ENCODE results near the gene TMEM82.
A peak's percentile ranks its signal among the peaks of the same experiment; 100 is the strongest.

TMEM82 gene

GRCh38 chr1:15756143-15757015 is 14.1 kb downstream of the TMEM82 start:
- no peak for DNase-seq (ENCODE audit: low read depth, low spot score)

DNA sequence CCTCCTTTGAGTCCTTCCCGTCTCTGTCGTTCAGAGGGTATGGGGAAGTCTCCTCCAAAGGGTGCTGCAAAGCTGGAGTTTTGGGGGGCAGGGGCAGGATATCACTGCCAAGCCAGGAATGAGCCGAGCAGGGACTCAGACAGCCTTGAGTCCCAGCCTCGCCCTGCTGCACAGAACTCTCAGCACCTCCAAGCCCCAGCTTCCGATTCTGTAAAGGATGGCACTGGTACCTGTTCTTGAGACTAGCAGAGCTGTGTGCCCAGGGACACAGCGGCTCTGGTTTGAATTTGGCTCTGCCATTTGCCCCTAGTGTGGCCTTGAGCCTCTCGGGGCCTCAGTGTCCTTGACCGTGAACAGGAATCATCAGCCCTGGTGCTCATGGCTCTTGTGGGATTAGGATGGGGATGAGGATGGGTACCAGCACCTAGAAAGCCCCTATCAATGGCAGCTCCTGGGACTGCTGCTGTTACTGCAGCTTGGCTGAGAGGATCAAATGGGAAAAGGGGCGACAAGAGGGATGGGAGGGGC is 14.8 kb downstream of the TMEM82 start:
- DNase-seq (ENCODE audit: low read depth, low spot score), result no peak

GRCh38 chr1:15757575-15758342 is 15.5 kb downstream of the TMEM82 start:
- DNase-seq (ENCODE audit: low read depth, low spot score), result no peak

DNA sequence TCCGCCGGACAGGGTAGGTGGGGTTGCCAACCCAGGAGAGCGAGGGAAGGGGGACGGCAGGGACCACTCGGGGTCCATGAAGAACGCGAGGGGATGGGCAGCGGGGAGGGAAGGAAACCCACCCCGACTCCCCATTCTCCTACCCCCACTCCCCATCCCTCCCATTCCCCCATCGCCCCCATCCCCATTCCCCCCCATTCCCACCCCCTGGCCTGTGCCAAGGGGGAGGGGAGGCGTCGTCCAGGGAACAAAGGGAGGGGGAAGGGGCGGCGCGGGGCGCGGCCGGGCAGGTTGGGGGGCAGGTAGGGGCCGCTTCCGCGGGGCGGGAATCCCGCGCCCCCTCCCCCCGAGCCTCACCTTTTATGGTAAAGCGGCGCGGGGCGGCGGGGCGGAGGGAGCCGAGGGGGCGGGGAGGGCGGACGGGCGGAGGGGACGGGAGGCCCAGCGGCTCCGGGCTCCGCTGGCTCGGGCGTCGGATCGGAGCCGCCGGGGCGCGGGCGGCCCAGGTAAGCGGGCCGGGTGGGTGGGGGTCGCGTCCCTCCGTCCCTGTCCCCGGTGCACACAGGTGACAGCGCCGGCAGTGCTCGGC is 16.1 kb downstream of the TMEM82 start, which contains the start of gene FBLIM1:
FBLIM1 (plus strand) TSS at position 453 of the 589 bp plus-strand sequence. CDS start 6,189 bp downstream, outside the sequence.
- DNase-seq (ENCODE audit: low read depth, low spot score), result no peak

DNA sequence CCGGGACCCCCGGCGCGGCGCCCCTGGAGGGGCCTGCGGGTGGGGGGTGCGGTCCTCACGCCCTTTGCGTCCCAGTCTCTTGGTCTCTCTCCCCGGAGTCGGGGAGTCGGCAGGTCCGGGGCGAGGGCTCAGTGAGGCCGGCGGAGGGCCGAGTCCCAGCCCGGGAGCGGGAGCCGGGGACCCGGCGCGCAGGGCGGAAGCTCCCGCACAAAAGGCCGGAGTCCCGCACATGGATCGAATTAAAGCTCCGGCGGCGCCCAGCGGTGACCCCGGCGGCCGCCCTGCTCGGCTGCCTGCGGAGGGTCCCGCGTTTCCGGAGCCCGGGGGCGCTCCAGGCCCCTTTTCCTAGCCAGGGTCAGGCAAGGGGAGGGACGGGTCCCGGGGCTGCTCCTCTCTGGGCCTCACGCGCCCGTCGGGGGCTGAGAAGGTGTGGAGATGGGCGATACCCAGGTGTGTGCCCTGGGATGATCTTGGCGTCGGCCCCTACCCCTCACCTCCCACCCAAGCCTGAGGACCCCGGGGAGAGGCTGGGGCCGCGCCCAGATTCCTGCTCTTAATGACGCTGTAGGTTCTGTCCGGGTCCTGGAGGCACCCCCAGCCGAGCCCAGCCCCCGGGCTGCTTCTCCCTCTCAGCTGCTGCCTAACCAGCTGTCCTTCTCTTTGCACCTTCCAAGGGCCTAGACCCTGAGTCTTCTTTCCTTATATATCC is 16.8 kb downstream of the TMEM82 start:
- DNase-seq (ENCODE audit: low read depth, low spot score), result no peak

DNA sequence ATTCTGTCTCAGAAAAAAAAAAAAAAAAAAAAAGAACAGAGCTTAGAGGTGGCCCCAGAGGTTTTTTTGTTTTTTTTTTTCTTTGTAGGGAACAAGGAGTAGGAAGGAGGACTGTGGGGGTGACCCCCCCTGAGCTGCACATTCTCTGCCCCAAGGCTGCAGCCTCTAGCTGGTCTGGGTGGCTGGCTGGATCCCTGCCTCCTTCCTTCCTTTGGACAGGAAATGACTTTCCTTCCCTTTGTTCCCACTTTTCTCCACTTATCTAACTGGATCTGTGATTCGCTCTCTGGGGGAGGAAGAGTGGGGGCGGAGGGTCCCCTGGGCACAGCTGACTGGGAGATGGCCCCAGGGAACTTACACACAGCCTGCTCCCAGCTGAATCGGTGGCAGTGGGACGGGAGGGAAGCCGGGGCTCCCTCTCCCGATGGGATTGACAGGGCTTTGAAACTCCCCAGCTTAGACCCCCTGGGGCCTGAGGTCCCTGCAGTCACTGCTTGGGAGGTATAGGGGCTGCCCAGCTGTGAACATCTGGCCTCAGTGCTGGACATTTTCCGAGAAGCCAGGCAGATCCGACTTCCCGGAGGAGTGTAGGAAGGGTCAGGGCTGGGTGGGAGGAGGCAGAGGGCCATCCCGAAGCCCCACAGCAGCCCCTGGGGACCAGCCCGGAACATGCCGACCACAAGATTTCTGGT is 18.4 kb downstream of the TMEM82 start:
- peak; percentile 75 for DNase-seq (ENCODE audit: low read depth, low spot score)

GRCh38 chr1:15761366-15762128 is 19.2 kb downstream of the TMEM82 start:
- DNase-seq (ENCODE audit: low read depth, low spot score), result no peak

- no peak for DNase-seq (ENCODE audit: low read depth, low spot score)
These were observed 20.2 kb downstream of the TMEM82 start for GRCh38 chr1:15762546-15762945.

DNA sequence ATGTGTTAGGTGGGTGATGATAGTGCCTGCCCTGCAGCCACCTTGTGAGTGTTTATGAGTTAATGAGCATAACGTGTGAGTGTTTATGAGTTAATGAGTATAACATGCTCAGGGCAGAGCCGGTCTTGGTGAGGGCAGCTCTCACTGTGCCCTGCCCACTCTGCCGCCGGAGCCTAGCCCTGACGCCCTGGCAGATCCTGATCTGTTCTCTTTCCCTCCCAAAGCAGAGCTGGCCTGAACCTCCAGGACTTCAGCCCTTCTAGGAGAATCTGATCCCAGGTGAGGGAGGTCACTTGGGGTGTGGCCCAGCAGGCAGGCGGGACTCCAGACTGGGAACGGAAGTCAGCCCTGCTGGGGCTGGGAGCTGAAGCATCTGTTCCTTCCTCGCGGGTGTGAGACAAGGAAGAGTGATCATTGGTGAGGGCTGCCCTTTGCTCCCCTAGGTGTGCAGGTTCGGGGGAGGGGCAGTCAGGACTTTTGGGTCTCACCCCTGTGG is 22.0 kb downstream of the TMEM82 start:
- no peak for DNase-seq (ENCODE audit: low read depth, low spot score)

- DNase-seq (ENCODE audit: low read depth, low spot score), result no peak
These were observed 22.6 kb downstream of the TMEM82 start for GRCh38 chr1:15764890-15765289.

DNA sequence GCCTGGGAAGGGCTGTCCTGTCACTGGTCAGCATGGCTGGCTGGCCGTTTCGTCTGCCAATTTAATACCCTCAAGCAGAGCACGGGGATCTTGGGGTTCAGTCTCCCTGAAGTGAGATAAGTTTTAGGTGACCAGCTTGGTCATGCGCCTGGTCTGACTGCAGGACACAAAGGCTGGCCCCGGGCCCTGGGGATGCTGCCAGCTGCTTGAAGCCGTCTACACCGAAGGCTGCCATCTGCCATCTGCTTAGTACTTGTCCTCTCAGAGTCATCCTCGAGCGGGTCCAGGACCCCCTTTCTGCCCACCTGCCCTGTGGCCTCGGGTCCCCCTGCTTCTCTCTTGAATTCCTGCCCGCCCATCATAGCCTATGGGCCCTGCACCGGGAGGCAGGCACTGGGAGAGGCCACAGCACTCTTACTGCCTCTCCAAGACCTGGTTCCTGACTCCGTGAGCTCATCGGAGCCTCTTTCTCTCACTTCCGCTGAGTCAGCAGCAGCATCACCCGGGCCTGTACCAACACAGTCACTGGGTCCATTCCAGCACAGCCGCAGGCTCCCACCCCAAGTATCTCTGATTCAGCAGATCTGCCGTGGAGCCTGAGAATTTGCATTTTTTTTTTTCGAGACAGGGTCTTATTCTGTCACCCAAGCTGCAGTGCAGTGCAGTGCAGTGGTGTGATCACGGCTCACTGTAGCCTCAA is 23.3 kb downstream of the TMEM82 start:
- DNase-seq (ENCODE audit: low read depth, low spot score), result no peak

DNA sequence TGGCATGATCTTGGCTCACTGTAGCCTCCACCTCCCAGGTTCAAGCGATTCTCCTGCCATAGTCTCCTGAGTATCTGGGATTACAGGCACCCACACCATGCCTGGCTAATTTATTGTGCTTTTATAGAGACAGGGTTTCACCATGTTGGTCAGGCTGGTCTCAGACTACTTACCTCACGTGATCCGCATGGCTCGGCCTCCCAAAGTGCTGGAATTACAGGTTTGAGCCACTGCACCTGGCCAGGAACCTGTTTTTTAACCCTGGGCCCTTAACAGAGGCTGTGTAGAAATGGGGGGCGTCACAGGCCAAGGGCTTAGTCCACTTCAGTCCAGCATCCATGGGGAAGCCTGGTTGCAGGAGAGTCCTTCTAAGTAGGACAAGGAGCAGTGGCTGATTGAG is 25.6 kb downstream of the TMEM82 start:
- no peak for DNase-seq (ENCODE audit: low read depth, low spot score)

DNA sequence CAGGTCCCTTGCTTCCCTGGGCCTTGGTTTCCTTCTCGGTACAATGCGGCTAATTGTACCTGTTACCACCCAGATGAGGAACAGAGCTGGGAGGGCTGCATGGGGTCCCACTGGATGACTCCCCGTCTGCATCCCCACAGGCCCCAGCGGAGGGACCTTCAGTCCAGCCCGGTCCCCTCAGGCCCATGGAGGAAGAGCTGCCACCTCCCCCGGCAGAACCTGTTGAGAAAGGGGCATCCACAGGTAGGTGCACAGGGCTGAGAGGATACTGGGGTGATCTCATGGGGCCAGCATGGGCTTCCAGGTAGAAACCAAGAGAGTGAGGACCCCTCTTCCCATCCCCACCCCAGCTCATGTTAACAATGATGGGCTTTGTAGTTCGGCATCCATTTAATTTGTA is 26.1 kb downstream of the TMEM82 start:
- DNase-seq (ENCODE audit: low read depth, low spot score), result no peak

- DNase-seq (ENCODE audit: low read depth, low spot score), result no peak
These were observed 28.1 kb downstream of the TMEM82 start for GRCh38 chr1:15770313-15770962.

- no peak for DNase-seq (ENCODE audit: low read depth, low spot score)
These were observed 29.7 kb downstream of the TMEM82 start for GRCh38 chr1:15771836-15772515.

DNA sequence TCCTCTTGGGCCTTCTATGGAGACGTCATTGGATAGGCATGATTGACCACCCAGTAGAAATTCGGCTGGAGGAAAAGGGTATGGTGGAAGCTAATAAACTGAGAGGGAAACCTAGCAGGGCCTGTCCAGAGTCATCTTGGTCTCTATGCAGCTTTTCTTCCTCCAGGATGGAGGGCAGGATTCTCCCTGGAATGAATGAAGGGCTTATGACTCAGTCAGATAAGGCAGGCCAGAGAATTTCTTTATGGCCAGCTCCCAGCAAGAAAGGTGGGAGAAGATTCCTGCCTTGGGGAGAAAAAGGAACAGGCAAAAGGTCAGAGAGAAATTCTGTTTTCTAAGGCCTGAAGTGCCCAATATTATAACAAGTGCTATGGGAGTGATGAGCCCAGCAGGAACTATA is 33.4 kb downstream of the TMEM82 start:
- no peak for DNase-seq (ENCODE audit: low read depth, low spot score)

DNA sequence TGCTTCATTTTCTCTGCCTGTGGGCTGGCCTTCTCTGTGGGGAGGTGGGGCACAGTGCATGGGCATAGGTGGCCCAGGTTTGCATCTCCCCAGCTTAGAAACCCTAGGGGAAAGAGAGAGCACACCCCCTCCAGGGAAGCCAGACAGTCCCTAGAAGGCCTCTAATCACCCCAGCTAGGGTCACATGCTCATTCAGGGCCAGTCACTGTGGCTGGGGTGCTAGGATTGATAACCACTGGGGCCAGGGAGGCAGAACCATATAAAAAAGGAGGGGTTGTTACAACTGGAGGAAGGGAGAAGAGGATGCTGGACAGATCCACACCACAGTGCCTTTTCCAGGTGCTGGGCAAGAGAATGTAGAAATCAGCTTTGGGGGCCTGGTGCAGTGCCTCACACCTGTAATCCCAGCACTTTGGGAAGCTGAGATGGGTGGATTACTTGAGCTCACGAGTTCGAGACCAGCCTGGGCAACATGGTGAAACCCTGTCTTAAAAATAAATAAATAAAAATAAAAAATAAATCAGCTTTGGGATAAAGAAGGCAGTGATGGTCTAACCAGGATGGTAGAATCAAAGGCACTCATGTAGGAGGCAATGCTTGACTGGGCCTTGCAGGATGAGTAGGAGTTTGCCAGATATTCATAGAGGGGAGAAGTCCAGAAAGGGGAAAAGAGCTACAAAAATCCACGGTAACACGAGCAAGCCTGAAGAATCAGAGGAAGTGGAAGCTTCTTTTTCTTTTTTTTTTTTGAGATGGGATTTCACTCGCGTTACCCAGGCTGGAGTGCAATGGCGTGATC is 35.8 kb downstream of the TMEM82 start:
- DNase-seq (ENCODE audit: low read depth, low spot score), result no peak

Data from brain pericyte (primary cell).